Adrenal gland (tissue), 12 donors: ENCODE measurements around the gene GALNT11. TPM values are rescaled to one million over a fixed set of nuclear protein-coding genes. Genes with fewer than 3 reads are reported as not detected.

Source experiments
- DNase-seq, 7 donors: peaks; one replicate each; pipeline ENCODE4 v3.0.0-alpha.2; 2019 to 2020
- H3K27ac ChIP-seq, 5 donors: fragments of 200-600 bp; sonication (generic) in 4 of 5; 1 replicate in 3 of 5; 2 replicates in 2 of 5; pipeline versions ENCODE4 v1.5.1 to v1.8.0; 2016 to 2020; ENCODE audit warnings: mild to moderate bottlenecking in 1 of 5
- H3K27me3 ChIP-seq: fragments of 200-600 bp; 2 replicates; pipeline ENCODE4 v1.8.0; 2021
- H3K36me3 ChIP-seq, 2 donors: fragments of 200-600 bp; replicated peaks in 1 of 2; 1 replicate in 1 of 2; 2 replicates in 1 of 2; pipeline versions ENCODE4 v1.5.1 to v1.8.0; 2018 to 2022
- H3K4me1 ChIP-seq, 2 donors: fragments of 200-600 bp; replicated peaks in 1 of 2; 1 replicate in 1 of 2; 2 replicates in 1 of 2; pipeline versions ENCODE4 v1.5.1 to v1.8.0; 2018 to 2021
- H3K4me3 ChIP-seq, 4 donors: fragments of 200-600 bp; sonication (generic) in 3 of 4; one replicate each; pipeline ENCODE4 v1.5.1; 2016 to 2018
- H3K9me3 ChIP-seq, 3 donors: fragments of 200-600 bp; sonication (generic) in 1 of 3; replicated peaks in 1 of 3; 1 replicate in 2 of 3; 2 replicates in 1 of 3; pipeline versions ENCODE4 v1.5.1 to v1.8.0; 2016 to 2021
- CTCF ChIP-seq, 6 experiments: fragments of 450-650 bp in 4 of 6; fragments of 200-600 bp in 2 of 6; sonication (generic) in 1 of 6; IDR thresholded peaks; 1 replicate in 5 of 6; 2 replicates in 1 of 6; pipeline versions ENCODE4 v1.5.1 to v1.8.0; 2016 to 2021; ENCODE audit warnings: antibody characterized with exemption in 6 of 6, mild to moderate bottlenecking in 2 of 6, moderate library complexity in 1 of 6
- POLR2A ChIP-seq, 2 donors: fragments of 450-650 bp; IDR thresholded peaks; one replicate each; pipeline ENCODE4 v1.6.1; 2017; ENCODE audit warnings: antibody characterized with exemption in 2 of 2, mild to moderate bottlenecking in 2 of 2, moderate library complexity in 1 of 2
- WGBS, 4 donors: extraction: QIAGEN DNeasy Blood & Tissue Kit in 2 of 4; methylation state at CpG; one replicate each; pipeline versions ENCODE4 v1.1.5 to v1.1.7; 2013 to 2017; 5-methylcytosine and 5-hydroxymethylcytosine counted together
- intact Hi-C, 2 donors: fragments of 100-400 bp; cut with DNase I; formaldehyde crosslinking; loops; one replicate each; pipeline versions ENCODE4 v1.14.1 to v1.15.0; 2022 to 2023
- polyA plus RNA-seq, 3 donors: library from polyadenylated mRNA; stranded (reverse); fragments of 200-250 nt in 2 of 3; fragments of 350-450 nt in 1 of 3; fragmentation: Illumina TruSeq in 1 of 3; extraction: RNeasy Lipid Tissue Mini Kit (QIAGEN cat#74804) in 1 of 3; gene quantifications; one replicate each; pipeline ENCODE4 v1.2.3, GENCODE V29; 2013 to 2014
- total RNA-seq, 9 donors: library from RNA; depleted of rRNA in 4 of 9; stranded (reverse); fragments of >200 nt in 4 of 9; fragments of 120-200 nt in 1 of 9; fragmentation: NEBNext Ultra II Directional in 1 of 9; extraction: Animal tissue kit (Norgen Biotek cat#: 25700) in 1 of 9; gene quantifications; one replicate each; pipeline versions ENCODE4 v1.1.0 to v1.2.4, GENCODE V29; 2013 to 2023
- donor health status: healthy with polysubstance abuse.
- donor health status: Bipolar disorder and iron deficiency.
- donor health status: DM: yes; HTN: yes; CAD: no.
- donor health status: DM: no; HTN: no; CAD: no.
- donor health status: DM: no; HTN: no; CAD: no.
- donor health status: DM: yes; HTN: yes; CAD: no.

GALNT11 gene
- total and polyA plus RNA-seq, 12 donors = 23.2 to 51.3 (median 38.5) TPM

DNA sequence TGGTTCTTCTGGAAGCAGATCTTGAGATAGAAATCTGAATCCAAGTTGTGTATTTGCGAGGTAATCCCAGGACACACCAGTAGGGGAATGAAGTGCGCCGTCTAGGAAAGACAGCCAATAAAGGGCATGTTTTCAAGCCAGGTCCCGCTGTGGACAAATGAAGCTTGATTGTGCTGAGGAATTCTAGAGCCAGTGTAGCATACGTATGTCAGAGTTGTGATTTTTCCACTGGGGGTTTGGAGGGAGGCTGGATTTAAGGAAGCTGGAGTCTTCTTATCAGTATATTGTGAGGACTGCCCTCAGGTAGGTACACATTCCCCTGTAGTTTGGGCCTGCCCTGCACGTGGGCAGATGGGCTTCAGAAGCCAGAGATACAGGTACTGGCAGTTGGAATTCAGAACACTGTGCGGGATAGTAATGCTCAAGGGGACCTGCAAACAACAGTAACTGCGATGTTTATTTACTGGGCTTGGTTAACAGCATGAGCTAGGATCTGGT, 50.9 kb downstream of the GALNT11 start:
- H3K4me1 ChIP-seq = peaks cover 7 to 35% of the 10 kb centered on the region in 2 donors
- WGBS, 4 donors = 75 to 83% (median 78%) methylated on average over 8 of the region's 8 CpGs
- intact Hi-C loops = no loop called here

GRCh38 chr7:152076940-152077933, 51.8 kb downstream of the GALNT11 start:
- peak in 6 of 7 donors; percentile 35 to 62 (median 52) for DNase-seq
- TF ChIP-seq CTCF (IDR thresholded peaks at IDR 0.05) (no peak), POLR2A (IDR thresholded peaks at IDR 0.05) (no peak)
- Histone ChIP-seq H3K4me3 (no peak overlapping the region), H3K27me3 (no peaks in the 10 kb centered on the region), H3K4me1 (peaks cover 7 to 38% of the 10 kb centered on the region in 2 donors), H3K9me3 (no peaks in the 10 kb centered on the region), H3K36me3 (no peaks in the 10 kb centered on the region), H3K27ac (peak overlapping the region in 3 of 5 donors; percentile 5 to 21 (median 20))
- 62 to 67% (median 65%) methylated on average over 8 of the region's 8 CpGs for WGBS, 4 donors
- intact Hi-C loops = no loop called here

More for the DNA sequence above, 50.9 kb downstream of the GALNT11 start:
- no peaks in the 10 kb centered on the region for H3K9me3 ChIP-seq
- no peak for TF ChIP-seq POLR2A (IDR thresholded peaks at IDR 0.05)
- peak; percentile 20 to 57 (median 45) for TF ChIP-seq CTCF (IDR thresholded peaks at IDR 0.05)
- H3K27me3 ChIP-seq = no peaks in the 10 kb centered on the region
- DNase-seq = peak in 6 of 7 donors; percentile 31 to 68 (median 42)
- H3K4me3 ChIP-seq = no peak overlapping the region
- peak overlapping the region in 1 of 5 donors; percentile 20 for H3K27ac ChIP-seq
- H3K36me3 ChIP-seq = no peaks in the 10 kb centered on the region

DNA sequence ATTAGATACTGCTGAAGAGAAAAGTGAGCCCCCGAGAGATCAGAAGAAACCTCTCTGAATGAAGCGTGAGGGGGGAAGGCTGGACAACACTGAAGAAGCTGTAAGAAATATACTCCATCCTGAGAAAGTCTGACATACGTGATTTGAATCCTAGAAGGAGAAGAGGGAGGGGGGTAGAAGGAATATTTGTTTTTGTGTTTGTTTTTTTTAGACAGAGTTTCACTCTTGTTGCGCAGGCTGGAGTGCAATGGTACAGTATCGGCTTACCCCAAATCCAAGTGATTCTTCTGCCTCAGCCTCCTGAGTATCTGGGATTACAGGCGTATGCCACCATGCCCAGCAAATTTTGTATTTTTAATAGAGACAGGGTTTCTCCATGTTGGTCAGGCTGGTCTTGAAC, 52.6 kb downstream of the GALNT11 start:
- WGBS, 4 donors = 87 to 95% (median 90%) methylated on average over 6 of the region's 6 CpGs
- Histone ChIP-seq H3K36me3 (no peaks in the 10 kb centered on the region), H3K9me3 (no peaks in the 10 kb centered on the region), H3K4me3 (no peak overlapping the region), H3K4me1 (peaks cover 7 to 38% of the 10 kb centered on the region in 2 donors), H3K27ac (no peak overlapping the region), H3K27me3 (no peaks in the 10 kb centered on the region)
- TF ChIP-seq POLR2A (IDR thresholded peaks at IDR 0.05) = no peak
- no peak for TF ChIP-seq CTCF (IDR thresholded peaks at IDR 0.05)
- intact Hi-C loops = no loop called here
- no peak for DNase-seq

GRCh38 chr7:152078786-152079185, 53.3 kb downstream of the GALNT11 start:
- Histone ChIP-seq H3K4me1 (peaks cover 7 to 38% of the 10 kb centered on the region in 2 donors), H3K9me3 (no peaks in the 10 kb centered on the region), H3K27ac (no peak overlapping the region), H3K27me3 (no peaks in the 10 kb centered on the region), H3K4me3 (no peak overlapping the region), H3K36me3 (no peaks in the 10 kb centered on the region)
- intact Hi-C loops = no loop called here
- TF ChIP-seq CTCF (IDR thresholded peaks at IDR 0.05) (no peak), POLR2A (IDR thresholded peaks at IDR 0.05) (no peak)
- DNase-seq = no peak
- 87 to 93% (median 92%) methylated on average over 3 of the region's 3 CpGs for WGBS, 4 donors
